Ishikawa (cell line): ENCODE data around the gene NR1D1.

Experiments used
- CEBPB ChIP-seq: IDR thresholded peaks from 2 replicates; pipeline ENCODE4 v1.6.1; 2012
- REST ChIP-seq: IDR thresholded peaks from 2 replicates; pipeline ENCODE4 v1.6.1; 2012; ENCODE audit warnings: low read depth, mild to moderate bottlenecking

GRCh38 chr17:40076591-40076990 lies 23.8 kb downstream of the NR1D1 start:
- TF ChIP-seq REST (no peak), CEBPB (no peak)
